HG03039 (cell line): Measurements from ENCODE around the gene MGAT1.

ENCODE experiments used
- ATAC-seq: cut with Tn5 transposase; IDR thresholded peaks from one replicate; pipeline ENCODE4 v1.9.1; 2021; ENCODE audit warnings: mild to moderate bottlenecking, moderate library complexity; ENCODE audit not compliant: unreplicated experiment

MGAT1 gene

DNA sequence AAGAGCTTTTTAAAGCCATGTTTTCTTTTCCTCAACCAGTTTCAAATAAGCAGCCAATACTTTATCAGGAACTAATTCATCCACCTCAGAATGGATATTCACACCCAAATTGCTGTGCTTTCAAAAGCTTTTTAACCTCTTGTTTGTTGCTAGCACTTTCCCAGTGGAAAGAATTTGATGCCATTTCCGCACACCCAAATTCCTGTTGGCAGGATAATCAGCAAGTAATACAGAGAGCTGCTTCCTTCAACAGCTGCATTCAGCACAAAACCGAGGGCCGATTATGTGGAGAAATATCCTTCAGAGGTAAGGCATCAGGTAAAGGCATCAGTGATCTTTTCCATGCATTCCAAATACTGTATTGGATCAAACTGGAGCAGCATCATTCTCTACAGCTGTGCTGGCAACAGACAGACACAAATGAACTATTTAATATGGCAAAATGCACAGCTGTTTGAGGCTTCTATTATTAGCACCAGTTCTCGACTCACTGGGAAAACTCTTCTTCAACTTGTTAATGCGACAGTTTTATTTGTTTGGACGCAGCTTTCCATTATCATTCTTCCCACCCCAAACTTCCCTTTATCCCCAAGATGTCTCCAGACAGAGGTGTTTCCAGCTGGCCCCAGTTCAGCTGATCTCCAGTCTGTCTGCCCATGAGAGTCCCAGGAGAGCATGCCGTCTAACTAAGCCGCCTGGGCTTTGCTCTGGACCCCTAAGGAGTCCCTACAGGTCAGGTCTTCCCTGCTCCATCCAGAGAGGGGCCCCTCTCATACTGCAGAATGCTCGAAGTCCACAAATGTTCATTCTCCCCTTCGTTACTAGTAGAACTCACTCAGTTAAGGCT, 22.2 kb upstream of the MGAT1 start:
- ATAC-seq, result no peak

DNA sequence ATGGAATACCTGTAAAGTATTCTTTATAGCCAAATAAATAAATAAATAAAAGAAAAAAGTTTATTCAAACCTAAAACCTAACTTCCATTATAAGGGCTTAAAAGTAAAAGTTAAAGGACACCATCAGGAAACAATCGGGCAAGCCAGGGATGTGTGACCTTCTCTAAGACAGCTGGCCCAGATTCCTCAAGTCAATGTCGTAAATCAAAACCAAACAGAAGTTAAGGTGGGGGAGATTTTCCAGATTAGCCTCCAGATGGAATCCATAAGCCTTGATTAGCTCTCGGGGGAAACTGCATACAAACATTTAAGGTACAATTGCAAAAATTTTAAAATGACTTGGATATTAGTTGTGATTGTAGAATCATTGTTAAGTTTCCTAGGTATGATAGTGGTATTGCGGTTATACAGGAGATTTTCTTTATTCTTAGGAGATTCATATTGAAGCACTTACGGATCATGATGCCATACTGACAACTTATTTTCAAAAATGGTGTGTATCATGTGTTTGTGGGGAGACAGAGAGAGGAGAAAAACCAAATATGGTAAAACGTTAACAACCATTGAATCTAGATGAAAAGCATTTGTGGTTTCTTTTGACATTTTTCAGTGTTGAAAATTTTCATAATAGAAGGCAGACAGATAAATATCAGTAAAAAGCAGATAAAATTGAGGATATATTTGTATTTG, 21.5 kb upstream of the MGAT1 start:
- ATAC-seq, result no peak

DNA sequence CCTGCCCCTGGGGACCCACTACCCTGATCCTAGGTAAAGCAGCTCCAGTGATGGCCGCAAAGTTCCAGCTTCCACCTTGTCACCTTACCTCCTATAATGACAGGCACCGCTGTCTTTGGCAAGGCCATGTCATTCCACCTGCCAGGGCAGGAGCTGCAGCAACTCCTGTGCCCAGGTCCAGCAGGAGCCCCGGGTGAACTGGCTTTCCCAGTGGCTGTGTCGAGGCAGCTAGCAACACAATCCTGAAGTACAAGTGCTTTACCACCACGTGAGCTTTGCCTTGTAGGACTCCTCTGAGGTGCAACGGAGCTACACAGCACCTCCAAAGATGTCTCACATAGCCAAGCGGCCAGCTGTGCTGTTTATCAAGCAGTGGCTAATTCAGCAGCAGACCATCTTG, 20.7 kb upstream of the MGAT1 start:
- ATAC-seq, result no peak

DNA sequence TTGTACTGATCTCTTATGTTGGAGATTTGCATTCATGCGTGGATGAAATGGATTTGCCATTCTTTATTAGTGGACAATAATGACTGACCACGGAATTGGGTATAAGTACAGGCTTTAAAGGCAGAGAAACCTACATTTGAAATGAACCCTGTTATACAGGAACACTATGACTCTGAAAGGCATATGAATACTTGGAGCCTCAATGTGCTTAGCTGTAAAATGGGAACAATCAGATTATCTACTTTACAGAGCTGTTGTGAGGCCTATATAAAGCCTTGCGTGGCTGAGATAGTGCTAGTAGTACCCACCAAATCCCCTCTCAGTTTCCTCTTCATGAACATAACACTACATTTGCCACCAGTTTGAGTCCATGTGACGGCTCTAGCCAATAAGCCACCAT, 18.9 kb upstream of the MGAT1 start:
- no peak for ATAC-seq

DNA sequence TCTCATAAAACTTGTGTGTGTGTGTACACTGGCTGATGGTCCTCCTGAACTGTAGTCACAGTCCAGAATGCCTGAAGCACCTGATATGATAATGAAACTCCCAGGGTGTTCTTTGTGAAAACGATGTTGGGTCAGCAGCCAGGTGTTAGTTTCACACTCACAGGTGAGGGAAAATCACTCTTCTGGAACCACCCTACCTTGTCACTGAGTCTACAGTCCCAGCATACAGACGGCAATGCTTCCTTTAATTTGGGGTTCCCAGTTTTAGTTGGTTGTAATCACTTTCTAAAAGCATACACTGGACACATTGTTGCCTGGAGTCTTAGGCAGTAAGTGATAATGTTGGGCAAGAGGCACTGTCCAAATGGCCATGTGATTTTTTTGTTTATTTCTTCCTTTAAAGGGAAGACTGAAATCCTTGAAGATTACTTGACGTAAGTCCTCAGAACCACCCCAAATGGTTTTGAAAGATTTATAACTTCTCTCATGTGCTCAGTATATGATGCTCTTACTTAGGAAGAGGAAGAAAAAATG, 18.2 kb upstream of the MGAT1 start:
- ATAC-seq, result no peak

DNA sequence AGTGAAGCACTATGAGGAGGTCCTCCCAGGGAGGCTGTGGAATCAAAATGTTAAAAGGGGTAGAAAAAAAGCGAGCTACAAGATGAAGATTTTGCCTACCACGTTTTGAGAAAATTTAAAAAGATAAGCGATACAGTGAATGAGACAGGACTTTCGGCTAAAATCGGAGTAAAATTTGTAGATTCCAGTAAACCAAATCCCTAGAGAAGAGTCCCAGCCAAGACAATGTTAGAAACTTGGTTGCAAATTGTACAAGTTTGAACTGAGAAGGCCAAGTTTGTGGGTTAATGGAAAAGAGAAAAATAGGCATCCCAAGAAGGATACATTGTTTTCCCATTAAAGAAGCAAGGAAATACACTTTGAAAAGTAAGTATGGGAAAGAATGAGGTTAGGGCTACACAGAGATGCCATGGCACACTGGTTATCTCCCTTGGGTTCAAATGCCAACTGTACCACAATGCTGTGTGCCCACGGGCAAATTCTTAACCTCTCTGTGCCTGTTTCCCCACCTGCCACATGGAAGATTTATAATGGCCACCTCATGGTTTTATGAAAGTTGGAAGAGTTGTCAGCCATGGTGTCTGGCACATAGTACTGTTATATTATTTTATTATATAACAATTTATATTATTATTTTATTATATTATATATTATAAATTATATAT, 16.2 kb upstream of the MGAT1 start:
- no peak for ATAC-seq

DNA sequence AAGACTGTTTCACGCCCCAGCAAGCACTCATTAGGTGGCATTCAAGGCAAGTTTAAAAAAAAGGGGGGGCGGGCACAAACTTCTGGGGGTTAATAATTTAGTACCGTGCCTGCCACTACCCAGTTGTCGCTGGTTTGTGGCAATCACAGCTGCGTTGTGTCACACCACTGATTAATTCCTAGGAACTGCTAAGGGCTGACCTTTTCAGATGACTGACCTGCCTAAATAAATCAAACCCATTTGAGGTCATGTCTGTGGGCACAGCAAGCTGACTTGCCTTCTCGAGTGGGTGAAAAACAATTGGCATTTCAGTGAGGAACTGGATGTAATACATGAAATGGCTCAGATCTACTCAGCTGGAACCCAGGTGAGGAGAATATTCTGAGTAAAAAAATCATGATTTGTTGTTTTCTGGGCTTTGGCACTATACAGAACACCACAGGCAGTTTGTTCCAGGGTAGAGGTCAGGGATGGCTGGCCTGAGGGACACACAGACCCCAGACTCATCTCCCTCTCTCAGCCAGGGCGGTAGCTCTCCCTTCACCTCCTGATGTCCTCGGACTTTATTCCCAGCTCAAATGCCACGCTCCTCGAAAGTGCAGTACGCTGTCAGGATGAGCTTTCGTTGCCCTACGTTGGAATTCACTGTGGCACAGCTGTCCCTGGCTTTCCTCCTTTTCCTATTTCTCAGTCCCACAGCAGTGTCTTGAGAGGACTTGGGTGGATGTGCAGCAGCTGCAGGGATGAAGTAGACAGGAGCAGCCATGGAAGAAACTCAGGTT, 15.5 kb upstream of the MGAT1 start:
- ATAC-seq, result no peak

DNA sequence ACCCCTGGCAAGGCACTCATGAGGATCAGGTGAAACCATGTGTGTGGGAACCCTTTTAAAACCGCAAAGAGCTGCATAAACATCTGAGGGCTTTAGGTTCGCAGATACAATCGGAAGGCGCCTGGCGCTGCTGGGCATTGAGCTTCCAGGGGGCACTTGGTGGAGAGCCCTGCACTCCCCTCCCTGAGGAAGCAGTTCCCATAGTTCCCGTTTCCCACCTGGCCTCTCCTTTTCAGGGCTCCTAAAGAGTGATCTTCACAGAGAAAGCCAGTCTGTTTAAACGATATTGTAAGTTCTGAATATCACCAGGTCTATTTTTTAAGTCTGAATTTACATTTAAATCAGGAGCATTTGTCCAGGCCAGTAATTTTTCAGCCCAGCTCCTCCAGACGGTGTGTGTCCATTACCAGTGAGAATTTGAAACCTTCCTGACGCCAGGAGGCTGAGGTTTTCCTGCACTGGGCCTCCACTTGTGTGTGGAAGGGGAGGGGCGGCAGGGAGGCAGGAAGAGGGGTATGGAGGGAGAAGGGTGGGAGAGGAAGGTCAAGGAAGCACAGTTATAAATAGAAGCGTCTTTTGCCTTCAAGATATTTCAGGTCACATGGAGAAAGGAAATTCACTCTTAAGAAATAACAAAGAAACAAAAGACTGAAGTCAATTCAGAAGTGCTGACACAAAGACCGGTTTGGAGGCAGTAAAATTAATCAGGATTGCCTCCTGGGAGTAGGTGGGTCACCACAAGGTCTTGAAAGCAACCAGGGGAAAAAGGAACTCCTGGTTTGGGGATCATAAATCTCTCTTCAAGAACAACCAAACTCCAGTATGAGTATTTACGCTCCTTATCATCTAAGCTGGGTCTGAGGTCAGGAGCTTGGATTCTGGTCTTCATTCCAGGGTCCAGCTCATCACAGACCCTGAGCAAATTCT, 14.3 kb upstream of the MGAT1 start:
- no peak for ATAC-seq

DNA sequence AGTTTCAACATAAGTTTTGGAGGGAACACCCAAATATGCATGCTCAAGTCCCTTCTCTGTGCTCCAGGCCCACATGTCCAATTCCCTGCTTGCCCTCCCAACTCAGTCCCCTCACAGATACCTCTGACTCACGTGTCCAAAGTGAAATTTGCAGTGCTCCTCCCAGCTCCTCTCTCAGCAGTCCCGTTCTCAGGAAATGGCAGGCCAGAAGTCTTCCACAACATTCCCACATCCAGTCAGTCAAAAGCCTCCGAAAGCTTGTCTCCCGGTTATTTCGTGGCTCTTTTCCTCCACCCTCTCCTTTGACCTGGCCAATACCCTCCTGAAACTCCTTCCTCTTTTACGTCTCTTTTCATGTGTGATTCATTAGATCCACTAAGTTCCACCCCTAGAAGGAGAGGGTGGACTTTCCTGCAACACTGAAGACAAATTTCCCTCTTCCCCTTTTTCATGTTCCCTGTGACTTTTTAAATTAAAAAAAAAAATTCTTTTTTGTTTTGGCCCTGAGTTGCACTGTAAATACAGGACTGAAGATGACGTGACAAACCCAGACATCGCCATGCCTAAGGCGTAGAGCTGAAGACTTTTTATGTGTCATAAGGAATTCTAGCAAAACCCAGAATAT, 12.8 kb upstream of the MGAT1 start:
- ATAC-seq, result no peak

DNA sequence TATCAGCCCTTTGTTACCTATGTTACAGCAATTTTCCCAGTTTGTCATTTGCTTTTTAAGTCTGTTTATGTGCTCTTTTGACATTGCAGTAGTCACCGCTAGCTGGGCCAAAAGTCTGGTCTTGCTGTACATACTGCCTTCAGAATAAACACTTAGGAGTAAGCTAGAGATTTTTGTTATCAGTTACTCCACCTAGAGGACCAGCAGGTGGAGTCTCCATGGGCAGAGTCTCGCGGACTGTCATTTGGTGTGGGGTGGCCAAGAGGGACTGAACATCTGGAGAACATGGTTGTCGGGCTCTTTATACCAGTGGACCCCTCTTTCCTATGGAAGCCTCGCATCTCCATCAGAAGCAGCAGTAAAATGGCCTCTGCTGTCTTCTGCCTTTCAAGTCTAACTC, 10.8 kb upstream of the MGAT1 start:
- no peak for ATAC-seq

DNA sequence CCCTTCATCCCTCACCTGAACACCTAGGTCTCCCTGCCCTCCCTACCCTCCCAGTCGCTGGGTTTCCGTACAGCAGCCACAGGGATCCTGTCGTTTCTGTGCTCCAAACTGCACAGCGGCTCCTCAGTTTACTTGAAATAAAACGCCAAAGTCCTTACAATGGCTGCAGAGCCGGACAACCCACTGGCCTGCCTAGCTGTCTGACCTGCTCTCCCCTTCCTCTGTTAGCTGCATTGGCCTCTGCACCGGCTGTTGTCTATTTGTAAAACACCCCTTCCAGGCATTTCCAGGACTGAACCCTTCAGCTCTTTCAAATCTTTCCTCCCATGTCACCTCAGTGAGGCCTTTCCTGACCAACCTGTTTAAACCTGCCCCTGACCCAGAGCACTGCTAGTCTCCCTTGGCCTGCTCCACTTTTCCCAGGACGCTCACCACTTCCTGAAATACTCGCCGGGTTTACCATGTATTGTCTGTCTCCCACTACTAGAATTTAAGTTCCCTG, 9.1 kb upstream of the MGAT1 start:
- ATAC-seq, result no peak

DNA sequence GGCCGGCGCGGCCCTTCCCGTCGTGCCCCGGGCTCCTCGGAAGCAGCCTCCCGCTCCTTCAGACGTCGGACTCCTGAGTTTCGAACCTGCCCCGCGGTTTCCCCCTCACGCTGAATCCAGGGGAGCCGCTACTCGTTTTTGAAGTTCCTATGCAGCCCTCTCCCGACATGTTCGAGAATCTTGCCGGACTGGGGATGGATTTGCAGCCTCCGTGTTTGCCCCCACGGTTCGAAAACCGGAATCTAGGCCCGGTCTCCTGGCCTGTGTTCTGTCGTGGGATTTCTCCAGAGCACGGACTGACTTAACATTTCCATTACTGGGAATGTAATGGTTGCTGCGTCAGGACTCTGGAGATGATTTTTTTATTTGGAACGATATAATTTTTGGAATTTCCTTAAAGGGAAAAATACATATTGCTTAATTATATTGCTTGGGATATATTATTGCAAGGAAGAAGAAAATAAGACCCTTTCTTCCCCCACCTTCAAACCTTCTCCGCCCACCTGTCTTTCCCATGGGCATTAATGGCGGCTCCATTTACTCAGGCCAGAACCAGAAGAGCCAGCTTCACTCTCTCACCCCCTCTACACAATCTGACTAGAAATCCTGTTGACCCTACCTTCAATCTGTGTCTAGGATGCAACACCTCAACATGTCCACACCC, 8.5 kb upstream of the MGAT1 start:
- no peak for ATAC-seq

DNA sequence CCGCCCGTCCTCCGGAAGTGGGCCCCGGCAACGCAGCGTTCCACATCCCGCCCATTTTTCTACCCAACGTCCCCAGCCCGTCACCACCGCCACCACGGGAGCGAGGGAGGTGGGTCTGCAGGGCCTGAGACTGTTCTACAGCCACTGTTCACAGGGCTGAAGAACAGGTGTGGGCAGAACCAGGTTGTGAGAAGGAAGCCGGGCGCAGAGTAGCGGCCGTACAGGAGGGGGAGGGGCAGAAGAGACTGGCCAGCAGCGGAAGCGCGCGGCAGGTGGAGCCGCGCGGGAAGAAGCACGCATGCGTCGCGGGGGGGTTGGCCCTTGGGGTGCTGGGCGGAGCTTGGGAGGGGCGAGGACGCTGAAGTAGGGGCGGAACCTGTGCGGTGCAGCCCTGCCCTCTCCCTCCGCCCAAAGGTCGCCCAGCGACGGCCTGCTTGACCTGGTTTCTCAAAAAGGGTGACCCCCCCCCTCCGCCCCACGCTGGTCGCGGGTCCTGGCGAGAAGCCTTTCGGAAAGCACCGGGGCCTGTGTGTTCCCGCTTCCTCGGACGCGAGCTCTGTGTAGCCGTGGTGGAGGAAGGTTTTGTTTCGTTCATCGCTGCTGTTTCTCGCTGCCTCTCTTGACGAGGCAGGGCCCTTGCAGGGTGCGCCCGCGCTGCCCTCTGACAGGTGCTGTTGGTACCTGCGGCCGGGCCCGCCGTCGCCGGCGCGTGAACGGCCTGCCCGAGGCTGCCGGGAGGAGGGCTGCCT, 7.8 kb upstream of the MGAT1 start:
- peak; percentile 64 for ATAC-seq

DNA sequence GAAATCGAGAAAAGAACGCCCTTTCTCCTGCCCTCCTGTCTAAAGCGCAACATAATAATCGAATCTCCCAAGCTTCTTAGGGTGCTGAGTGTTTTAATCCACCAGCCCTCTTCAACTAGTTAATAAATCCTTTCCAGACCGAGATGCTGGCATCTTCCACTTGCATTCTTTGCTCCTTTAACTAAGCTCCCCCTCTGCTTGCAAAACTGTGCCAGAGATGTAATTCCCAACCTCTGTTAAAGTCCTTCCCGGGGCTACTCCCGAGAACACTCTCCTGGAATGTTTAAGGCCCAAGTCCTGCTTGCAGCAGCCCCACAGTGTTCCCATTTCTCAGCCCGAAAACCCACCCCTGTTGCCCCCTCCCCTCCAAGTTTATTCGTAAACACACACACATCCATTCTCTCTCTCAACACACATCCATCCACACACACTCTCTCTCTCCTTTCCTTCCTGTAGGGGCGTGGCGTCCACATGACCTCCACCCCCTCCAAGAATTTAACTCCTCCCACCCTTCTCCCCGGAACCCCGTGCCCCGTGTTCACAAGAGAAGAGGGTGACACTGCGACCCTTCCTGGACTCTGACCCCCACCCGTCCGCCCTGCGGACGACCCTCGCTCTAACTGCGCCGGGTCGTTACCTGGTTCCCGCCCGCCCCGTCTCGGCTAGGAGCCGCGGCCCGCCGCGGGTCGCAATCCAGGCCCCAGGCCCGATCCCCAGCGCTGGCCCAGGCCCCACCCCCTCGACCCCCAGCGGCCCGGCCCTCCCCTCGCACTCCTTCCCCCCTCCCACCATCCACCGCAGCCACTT, 7.0 kb upstream of the MGAT1 start:
- ATAC-seq, result peak; percentile 58

DNA sequence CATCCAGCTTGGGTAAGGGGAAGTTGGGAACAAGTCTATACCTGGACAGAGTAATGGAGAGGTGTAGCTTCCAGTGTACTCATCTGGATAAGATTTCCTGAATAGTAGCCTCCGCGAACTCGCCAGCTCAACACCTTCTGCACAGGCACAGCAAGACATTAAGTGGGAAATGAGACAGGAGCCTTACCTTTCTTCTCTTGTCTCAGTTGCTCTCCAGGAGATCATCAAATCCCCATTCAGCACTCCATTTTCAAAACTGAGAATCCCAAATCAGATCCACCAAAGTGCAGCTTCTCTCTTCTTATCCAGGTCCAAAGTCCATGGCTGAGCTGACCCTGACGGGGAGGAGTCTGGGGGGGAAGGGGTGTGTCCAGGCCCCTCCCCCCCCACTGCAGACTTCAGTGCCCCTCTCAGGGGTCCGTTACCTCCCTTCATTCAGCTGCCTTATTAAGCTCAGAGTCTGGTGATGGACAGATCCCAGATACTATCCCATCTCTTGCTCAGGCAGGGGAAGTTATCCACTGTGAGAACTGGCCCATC, 5.9 kb upstream of the MGAT1 start:
- no peak for ATAC-seq

DNA sequence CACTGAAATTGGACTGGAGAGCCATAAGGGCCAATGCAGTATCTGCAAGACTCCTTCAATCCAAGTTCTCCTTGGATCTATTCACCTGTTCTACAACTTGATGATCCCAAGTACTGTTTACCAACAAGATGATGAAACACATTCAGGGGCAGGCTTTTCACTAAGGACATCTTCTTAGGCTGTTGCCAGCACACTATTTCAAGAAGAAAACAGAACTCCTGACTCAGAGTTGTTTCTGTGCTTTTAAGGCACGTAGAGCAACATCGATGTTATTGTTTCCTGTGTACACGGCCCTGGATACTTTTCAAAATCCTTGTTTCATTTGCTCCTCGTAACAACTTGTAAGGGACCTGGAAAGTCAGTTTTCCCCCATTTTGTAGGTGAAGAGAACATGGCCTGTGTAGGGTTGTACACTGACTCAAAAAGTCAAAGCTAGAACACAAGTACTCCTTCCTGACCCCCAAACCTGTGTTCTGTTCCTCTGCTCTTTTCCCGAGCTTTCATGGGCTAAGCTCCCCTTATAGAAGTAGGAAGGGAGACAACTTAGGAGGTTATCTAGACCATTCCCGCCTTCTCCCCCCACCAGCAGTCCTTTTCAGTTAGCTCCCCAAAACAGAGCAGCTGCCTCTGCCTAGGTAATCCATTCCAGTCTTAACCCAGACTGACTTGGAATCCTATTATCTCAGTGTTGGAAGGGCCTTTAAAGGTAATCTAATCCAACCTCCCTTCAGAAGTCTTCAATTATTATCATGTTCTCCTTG, 5.2 kb upstream of the MGAT1 start:
- ATAC-seq, result no peak
